ENCODE measurements around the gene GATA3. TPM values are rescaled to one million over a fixed set of nuclear protein-coding genes. Genes with fewer than 3 reads are reported as not detected.

Gene GATA3
- total and polyA plus RNA-seq, 9 of the 15 experiments (the other 6 are each of a cell fraction or from before 2014, with no cell fraction given): 0.01 to 0.24 (median 0.09) TPM; not detected in 6

DNA sequence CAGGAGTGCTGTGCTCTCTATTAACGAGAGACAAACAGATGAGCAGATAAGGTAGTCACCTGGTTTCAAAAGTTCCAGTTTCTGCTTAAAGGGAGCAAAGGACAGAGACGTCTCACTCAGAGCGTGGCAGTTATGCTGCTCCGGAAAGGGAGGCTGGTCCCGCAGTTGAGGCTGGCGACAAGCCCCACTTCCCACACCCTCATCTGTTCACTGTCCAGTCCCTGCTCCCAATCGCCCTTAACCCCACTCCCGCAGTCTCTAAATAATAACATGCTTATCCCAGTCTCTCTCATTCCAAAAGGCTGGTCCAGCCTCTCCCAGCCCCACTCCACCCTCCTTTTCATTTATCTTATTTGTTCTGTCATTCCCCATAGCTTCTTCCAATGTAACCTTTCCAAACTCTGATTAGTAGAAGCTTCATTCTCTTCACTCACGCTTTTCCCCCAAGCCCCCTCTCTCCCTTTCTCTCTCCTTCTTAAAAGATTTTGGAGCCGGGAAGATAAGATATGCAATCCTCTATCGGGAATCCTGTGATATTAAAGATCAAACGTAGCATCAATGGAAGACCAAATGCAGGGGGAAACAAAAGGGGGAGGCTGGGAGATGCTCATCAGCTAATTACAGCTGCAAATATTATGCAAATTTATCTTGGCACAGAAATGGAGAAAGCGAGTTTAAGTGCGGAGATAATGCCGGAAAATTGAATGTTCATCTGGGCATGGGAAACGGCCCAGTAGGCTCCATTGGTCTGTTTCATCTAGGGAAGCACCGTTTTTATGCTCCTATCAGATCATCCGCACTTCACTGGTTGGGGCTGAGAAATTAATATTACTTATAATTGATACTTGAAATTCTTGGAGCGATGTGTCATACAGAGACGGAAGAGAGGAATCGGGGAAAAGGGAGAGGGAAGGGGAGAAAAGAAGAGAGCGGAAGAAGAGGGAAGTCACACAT, 16.3 kb upstream of the GATA3 start:
- Histone ChIP-seq H3K79me2 (ENCODE audit: control insufficient read depth, insufficient read depth, low read length) (no peaks in the 10 kb centered on the region), H3K4me2 (ENCODE audit: insufficient read depth, low read length) (no peak overlapping the region), H3K9ac (ENCODE audit: insufficient read depth in 1 of 2, low read depth in 2 of 2, low read length in 2 of 2) (no peak overlapping the region), H3K36me3 (ENCODE audit: control insufficient read depth, insufficient read depth, low read length) (no peaks in the 10 kb centered on the region), H3K27me3 (ENCODE audit: control insufficient read depth in 2 of 2, insufficient read depth in 2 of 2, low read length in 2 of 2) (peaks cover 50 to 66% of the 10 kb centered on the region in 2 experiments; a peak in 4 of 5 replicates), H3K27ac (ENCODE audit: extremely low read depth, low read depth, low read length) (no peak overlapping the region), H4K20me1 (replicated peaks; ENCODE audit: control insufficient read depth, insufficient read depth, low read length) (no peaks in the 10 kb centered on the region), H3K4me1 (replicated peaks in 1 of 2; ENCODE audit: control insufficient read depth in 2 of 2, insufficient read depth in 2 of 2, low read length in 2 of 2) (peaks cover 0 to 18% of the 10 kb centered on the region in 2 experiments; a peak in 1 of 5 replicates), H2AFZ (ENCODE audit: low read depth, low read length) (no peak overlapping the region), H3K4me3 (no peak overlapping the region), H3K9me1 (ENCODE audit: control insufficient read depth, insufficient read depth, low read length) (no peaks in the 10 kb centered on the region), H3K9me3 (replicated peaks; ENCODE audit: control insufficient read depth, insufficient read depth, low read depth, low read length) (no peaks in the 10 kb centered on the region)
- ATAC-seq (no peak), FAIRE-seq (no peak), DNase-seq (ENCODE audit: extremely low read depth in 1 of 4, low spot score in 3 of 4) (no peak)
- ChIA-PET CTCF (ENCODE audit: low intra/inter-chr PET ratio) (no interaction called here), POLR2A (interaction anchor here (0.7 kb wide), 1 partner anchor 203 kb away, joined by 4 read pairs; no protein-coding TSS in a partner anchor)
- 6% methylated on average over 21 of the region's 22 CpGs for WGBS (ENCODE audit: insufficient coverage, low coverage, missing lambda C conversion rate)
- intact Hi-C loops (cut with micrococcal nuclease): loop anchor here (5.0 kb wide), 1 partner anchor 1259 kb away; no protein-coding TSS in a partner anchor
- in situ Hi-C loops (cut with MboI): no loop called here
- BruUV-seq (replicated peaks): no TSS peak
- TF ChIP-seq CEBPG (CRISPR knock-in tag; IDR thresholded peaks at IDR 0.05) (no peak), CEBPG (tag; conservative IDR thresholded peaks at IDR 0.05 in 1 of 2, IDR thresholded peaks at IDR 0.05 in 1 of 2) (no peak), CBX5 (IDR thresholded peaks at IDR 0.05; ENCODE audit: borderline replicate concordance, low read depth) (no peak), HOXB6 (CRISPR knock-in tag; IDR thresholded peaks at IDR 0.05; ENCODE audit: borderline replicate concordance) (no peak), TAF15 (IDR thresholded peaks at IDR 0.05; ENCODE audit: low read depth, low read length) (no peak), KLF16 (IDR thresholded peaks at IDR 0.05) (no peak), CTBP1 (IDR thresholded peaks at IDR 0.05; ENCODE audit: borderline replicate concordance) (no peak), SIRT6 (IDR thresholded peaks at IDR 0.05; ENCODE audit: low read depth, low read length) (no peak)
- TF ChIP-seq, protein P1, sequence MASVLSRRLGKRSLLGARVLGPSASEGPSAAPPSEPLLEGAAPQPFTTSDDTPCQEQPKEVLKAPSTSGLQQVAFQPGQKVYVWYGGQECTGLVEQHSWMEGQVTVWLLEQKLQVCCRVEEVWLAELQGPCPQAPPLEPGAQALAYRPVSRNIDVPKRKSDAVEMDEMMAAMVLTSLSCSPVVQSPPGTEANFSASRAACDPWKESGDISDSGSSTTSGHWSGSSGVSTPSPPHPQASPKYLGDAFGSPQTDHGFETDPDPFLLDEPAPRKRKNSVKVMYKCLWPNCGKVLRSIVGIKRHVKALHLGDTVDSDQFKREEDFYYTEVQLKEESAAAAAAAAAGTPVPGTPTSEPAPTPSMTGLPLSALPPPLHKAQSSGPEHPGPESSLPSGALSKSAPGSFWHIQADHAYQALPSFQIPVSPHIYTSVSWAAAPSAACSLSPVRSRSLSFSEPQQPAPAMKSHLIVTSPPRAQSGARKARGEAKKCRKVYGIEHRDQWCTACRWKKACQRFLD (CRISPR knock-in tag; IDR thresholded peaks at IDR 0.05): no peak
- TF ChIP-seq, protein P2, sequence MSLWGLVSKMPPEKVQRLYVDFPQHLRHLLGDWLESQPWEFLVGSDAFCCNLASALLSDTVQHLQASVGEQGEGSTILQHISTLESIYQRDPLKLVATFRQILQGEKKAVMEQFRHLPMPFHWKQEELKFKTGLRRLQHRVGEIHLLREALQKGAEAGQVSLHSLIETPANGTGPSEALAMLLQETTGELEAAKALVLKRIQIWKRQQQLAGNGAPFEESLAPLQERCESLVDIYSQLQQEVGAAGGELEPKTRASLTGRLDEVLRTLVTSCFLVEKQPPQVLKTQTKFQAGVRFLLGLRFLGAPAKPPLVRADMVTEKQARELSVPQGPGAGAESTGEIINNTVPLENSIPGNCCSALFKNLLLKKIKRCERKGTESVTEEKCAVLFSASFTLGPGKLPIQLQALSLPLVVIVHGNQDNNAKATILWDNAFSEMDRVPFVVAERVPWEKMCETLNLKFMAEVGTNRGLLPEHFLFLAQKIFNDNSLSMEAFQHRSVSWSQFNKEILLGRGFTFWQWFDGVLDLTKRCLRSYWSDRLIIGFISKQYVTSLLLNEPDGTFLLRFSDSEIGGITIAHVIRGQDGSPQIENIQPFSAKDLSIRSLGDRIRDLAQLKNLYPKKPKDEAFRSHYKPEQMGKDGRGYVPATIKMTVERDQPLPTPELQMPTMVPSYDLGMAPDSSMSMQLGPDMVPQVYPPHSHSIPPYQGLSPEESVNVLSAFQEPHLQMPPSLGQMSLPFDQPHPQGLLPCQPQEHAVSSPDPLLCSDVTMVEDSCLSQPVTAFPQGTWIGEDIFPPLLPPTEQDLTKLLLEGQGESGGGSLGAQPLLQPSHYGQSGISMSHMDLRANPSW (CRISPR knock-in tag; IDR thresholded peaks at IDR 0.05): no peak
- TF ChIP-seq, protein P3, sequence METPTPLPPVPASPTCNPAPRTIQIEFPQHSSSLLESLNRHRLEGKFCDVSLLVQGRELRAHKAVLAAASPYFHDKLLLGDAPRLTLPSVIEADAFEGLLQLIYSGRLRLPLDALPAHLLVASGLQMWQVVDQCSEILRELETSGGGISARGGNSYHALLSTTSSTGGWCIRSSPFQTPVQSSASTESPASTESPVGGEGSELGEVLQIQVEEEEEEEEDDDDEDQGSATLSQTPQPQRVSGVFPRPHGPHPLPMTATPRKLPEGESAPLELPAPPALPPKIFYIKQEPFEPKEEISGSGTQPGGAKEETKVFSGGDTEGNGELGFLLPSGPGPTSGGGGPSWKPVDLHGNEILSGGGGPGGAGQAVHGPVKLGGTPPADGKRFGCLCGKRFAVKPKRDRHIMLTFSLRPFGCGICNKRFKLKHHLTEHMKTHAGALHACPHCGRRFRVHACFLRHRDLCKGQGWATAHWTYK (CRISPR knock-in tag; IDR thresholded peaks at IDR 0.05): no peak
- TF ChIP-seq, protein P4, sequence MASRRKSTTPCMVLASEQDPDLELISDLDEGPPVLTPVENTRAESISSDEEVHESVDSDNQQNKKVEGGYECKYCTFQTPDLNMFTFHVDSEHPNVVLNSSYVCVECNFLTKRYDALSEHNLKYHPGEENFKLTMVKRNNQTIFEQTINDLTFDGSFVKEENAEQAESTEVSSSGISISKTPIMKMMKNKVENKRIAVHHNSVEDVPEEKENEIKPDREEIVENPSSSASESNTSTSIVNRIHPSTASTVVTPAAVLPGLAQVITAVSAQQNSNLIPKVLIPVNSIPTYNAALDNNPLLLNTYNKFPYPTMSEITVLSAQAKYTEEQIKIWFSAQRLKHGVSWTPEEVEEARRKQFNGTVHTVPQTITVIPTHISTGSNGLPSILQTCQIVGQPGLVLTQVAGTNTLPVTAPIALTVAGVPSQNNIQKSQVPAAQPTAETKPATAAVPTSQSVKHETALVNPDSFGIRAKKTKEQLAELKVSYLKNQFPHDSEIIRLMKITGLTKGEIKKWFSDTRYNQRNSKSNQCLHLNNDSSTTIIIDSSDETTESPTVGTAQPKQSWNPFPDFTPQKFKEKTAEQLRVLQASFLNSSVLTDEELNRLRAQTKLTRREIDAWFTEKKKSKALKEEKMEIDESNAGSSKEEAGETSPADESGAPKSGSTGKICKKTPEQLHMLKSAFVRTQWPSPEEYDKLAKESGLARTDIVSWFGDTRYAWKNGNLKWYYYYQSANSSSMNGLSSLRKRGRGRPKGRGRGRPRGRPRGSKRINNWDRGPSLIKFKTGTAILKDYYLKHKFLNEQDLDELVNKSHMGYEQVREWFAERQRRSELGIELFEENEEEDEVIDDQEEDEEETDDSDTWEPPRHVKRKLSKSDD (conservative IDR thresholded peaks at IDR 0.05; ENCODE audit: low read length): no peak
